ENCODE results near the gene TTC33. TPM values are rescaled to one million over a fixed set of nuclear protein-coding genes. Genes with fewer than 3 reads are reported as not detected.

Gene TTC33
- total RNA-seq, 1 experiment from 2014 or later, result 12.6 TPM

- ATAC-seq (no peak), DNase-seq (ENCODE audit: low read depth, low spot score) (no peak)
- Histone ChIP-seq H3K9me3 (ENCODE audit: control insufficient read depth, insufficient read depth, low read depth, low read length) (no peaks in the 10 kb centered on the region), H3K27me3 (ENCODE audit: control insufficient read depth, insufficient read depth, low read length) (no peaks in the 10 kb centered on the region), H3K4me3 (ENCODE audit: low read depth in 2 of 2, low read length in 2 of 2) (no peak overlapping the region), H3K4me1 (ENCODE audit: control insufficient read depth, insufficient read depth, low read length) (0 out of 2 replicates have a peak, but pooled peaks cover 3% of the 10 kb centered on the region), H3K27ac (ENCODE audit: low read length) (no peak overlapping the region), H3K36me3 (ENCODE audit: control insufficient read depth, insufficient read depth, low read length) (no peaks in the 10 kb centered on the region)
- ChIA-PET POLR2A (no interaction called here), CTCF (no interaction called here)
- intact Hi-C loops (cut with micrococcal nuclease; ENCODE audit: unreplicated experiment) (no loop called here), in situ Hi-C loops (cut with HindIII; ENCODE audit: low pct_unique_long_range_greater_than_20kb, low sequenced_read_pairs) (no loop called here)
- TF ChIP-seq TCF7L2 (IDR thresholded peaks at IDR 0.05; ENCODE audit: low read depth, low read length) (no peak), SIN3A (IDR thresholded peaks at IDR 0.05; ENCODE audit: borderline replicate concordance, insufficient read depth, low read depth, low read length) (no peak), CTCF (IDR thresholded peaks at IDR 0.05) (no peak), REST (IDR thresholded peaks at IDR 0.05; ENCODE audit: insufficient read depth in 1 of 2, low read depth in 2 of 2, low read length in 1 of 2) (no peak), POLR2AphosphoS5 (IDR thresholded peaks at IDR 0.05; ENCODE audit: low read depth, low read length) (no peak)
- BruUV-seq (replicated peaks), result no TSS peak
Measured at GRCh38 chr5:40575411-40575810, 180.3 kb downstream of the TTC33 start.

- Histone ChIP-seq H3K4me1 (ENCODE audit: control insufficient read depth, insufficient read depth, low read length) (no peaks in the 10 kb centered on the region), H3K4me3 (ENCODE audit: low read depth in 2 of 2, low read length in 2 of 2) (no peak overlapping the region), H3K36me3 (ENCODE audit: control insufficient read depth, insufficient read depth, low read length) (no peaks in the 10 kb centered on the region), H3K9me3 (ENCODE audit: control insufficient read depth, insufficient read depth, low read depth, low read length) (no peaks in the 10 kb centered on the region), H3K27ac (ENCODE audit: low read length) (no peak overlapping the region), H3K27me3 (ENCODE audit: control insufficient read depth, insufficient read depth, low read length) (no peaks in the 10 kb centered on the region)
- no TSS peak for BruUV-seq (replicated peaks)
- in situ Hi-C loops (cut with HindIII; ENCODE audit: low pct_unique_long_range_greater_than_20kb, low sequenced_read_pairs), result no loop called here
- TF ChIP-seq TCF7L2 (IDR thresholded peaks at IDR 0.05; ENCODE audit: low read depth, low read length) (no peak), CTCF (IDR thresholded peaks at IDR 0.05) (no peak), POLR2AphosphoS5 (IDR thresholded peaks at IDR 0.05; ENCODE audit: low read depth, low read length) (no peak), SIN3A (IDR thresholded peaks at IDR 0.05; ENCODE audit: borderline replicate concordance, insufficient read depth, low read depth, low read length) (no peak), REST (IDR thresholded peaks at IDR 0.05; ENCODE audit: insufficient read depth in 1 of 2, low read depth in 2 of 2, low read length in 1 of 2) (no peak)
- CTCF ChIA-PET, result no interaction called here
- intact Hi-C loops (cut with micrococcal nuclease; ENCODE audit: unreplicated experiment), result no loop called here
- ATAC-seq (no peak), DNase-seq (ENCODE audit: low read depth, low spot score) (no peak)
- POLR2A ChIA-PET, result no interaction called here
Measured at GRCh38 chr5:40572937-40573336, 182.8 kb downstream of the TTC33 start.
